Keratinocyte (primary cell): Measurements from ENCODE around the gene QRICH1.

Experiments
- EZH2 ChIP-seq: IDR thresholded peaks from one replicate; pipeline ENCODE4 v1.6.1; 2012; ENCODE audit warnings: inconsistent platforms, mild to moderate bottlenecking, low read length, moderate library complexity
- TF ChIP-seq, protein P1 (sequence below), 3 experiments: IDR thresholded peaks in 1 of 3; conservative IDR thresholded peaks in 1 of 3; optimal IDR thresholded peaks in 1 of 3; 2 replicates in 2 of 3; 3 replicates in 1 of 3; pipeline versions ENCODE3 to v1.5.1; 2011; ENCODE audit warnings: low read length in 3 of 3, mild to moderate bottlenecking in 3 of 3, moderate library complexity in 2 of 3, control low read depth in 1 of 3, inconsistent platforms in 1 of 3; ENCODE audit not compliant: insufficient read depth in 2 of 3; ENCODE audit errors: extremely low read depth in 1 of 3

DNA sequence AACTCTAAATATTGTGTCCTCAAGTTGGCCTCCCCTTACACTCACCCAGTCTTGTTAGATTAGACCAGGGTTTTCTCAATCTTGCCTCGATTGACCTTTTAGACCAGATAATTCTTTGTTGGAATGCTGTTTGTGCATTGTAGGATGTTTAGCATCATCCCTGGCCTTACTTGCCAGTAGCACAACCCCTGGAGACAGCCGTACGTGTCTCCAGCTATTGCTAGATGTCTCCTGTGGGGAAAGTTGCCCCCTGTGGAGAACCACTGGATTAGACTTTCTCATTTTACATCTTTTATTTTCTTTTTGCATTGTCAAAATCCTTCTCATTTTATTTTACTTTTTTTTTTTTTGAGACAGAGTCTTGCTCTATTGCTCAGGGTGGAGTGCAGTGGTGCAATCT is 84.5 kb downstream of the QRICH1 start:
- TF ChIP-seq, protein P1, sequence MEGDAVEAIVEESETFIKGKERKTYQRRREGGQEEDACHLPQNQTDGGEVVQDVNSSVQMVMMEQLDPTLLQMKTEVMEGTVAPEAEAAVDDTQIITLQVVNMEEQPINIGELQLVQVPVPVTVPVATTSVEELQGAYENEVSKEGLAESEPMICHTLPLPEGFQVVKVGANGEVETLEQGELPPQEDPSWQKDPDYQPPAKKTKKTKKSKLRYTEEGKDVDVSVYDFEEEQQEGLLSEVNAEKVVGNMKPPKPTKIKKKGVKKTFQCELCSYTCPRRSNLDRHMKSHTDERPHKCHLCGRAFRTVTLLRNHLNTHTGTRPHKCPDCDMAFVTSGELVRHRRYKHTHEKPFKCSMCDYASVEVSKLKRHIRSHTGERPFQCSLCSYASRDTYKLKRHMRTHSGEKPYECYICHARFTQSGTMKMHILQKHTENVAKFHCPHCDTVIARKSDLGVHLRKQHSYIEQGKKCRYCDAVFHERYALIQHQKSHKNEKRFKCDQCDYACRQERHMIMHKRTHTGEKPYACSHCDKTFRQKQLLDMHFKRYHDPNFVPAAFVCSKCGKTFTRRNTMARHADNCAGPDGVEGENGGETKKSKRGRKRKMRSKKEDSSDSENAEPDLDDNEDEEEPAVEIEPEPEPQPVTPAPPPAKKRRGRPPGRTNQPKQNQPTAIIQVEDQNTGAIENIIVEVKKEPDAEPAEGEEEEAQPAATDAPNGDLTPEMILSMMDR (optimal IDR thresholded peaks at IDR 0.05 in 1 of 3, IDR thresholded peaks at IDR 0.05 in 1 of 3, conservative IDR thresholded peaks at IDR 0.05 in 1 of 3; ENCODE audit: extremely low read depth in 1 of 3, insufficient read depth in 2 of 3, low read length in 3 of 3): no peak
- no peak for TF ChIP-seq EZH2
